Tongue (tissue), 2 donors: ENCODE data around the gene NFIB. TPM values are rescaled to one million over a fixed set of nuclear protein-coding genes. Genes with fewer than 3 reads are reported as not detected.

Experiments used
- DNase-seq: peaks from one replicate; pipeline ENCODE4 v3.0.0-alpha.2; 2015
- total RNA-seq: library from RNA; depleted of rRNA; stranded (reverse); fragments of >200 nt; gene quantifications from one replicate; pipeline ENCODE4 v1.2.3, GENCODE V29; 2014

NFIB gene
- total RNA-seq, 1 donor from 2014 or later: 161 TPM

DNA sequence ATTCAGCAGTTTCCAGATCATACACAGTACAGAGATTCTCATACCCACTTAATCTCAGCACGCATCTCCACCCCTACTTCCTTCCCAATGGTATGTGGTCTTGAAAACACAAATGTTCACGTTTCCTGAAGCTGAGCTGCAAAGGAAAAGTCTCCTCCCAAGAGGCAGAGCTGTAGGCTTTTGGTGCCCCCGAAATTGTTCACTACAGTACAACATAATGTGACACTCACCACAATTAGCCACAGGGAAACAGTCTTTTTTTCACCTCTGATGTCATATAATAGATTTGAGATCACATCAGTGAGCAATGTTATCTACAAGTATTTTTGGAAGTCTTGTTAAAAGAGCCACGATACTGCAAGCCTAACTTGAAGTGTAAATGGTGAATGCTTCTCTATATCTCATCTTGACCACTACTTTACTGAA is 40.2 kb downstream of the NFIB start:
- peak; percentile 54 for DNase-seq

DNA sequence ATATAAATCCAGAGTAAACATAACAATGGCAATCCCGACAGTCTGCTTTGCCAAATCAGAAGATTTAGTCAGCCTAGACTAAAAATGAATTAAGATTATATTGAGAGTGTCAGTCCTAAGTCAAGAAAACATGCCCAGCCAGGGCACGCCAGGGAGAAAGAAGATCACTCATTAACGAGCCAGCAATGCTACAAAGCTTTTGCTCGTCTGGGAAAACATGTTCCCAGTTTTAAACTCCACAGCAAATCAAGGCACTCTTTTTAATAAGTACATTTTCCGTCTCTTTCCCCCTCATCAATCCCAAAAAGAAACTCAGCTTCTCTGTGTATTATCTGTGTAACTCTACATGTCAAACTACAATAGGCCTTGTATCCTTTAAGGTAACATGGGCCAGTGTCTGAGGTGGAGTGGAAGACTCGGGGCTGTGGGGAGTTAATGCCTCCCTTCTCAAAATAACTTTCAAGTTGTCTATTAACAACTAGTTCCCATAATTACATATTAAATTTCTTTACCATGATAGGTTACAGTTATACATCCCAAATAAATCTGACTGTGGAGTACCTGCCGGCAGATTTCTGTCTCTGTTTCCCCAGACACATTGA is 40.9 kb downstream of the NFIB start:
- peak; percentile 44 for DNase-seq

DNA sequence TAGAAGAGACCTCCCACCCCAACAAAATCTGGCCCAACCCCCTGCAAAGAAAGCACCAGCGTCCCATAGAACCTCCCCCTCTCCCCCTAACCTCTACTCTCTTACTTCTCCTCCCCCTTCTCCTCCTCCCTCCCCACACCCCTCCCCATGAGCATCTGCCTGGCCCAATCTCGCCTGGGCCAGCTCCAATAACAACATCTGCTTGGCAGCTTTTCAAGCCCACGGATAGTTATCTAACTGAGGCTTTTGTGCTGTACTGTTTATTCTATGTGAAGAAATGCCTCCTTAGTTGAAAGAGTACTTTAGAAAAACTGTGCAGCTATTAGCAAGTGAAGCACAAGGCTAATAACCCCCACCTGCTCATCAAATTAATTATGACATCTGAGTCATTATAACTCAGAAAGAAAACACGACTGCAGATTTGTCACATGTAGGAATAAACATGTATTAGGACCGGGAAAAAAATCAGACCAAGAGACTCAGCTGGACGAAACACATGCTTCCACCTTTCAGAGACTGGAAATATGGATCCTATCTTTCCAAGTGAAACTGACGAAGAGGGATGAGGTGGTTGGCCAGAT is 42.8 kb downstream of the NFIB start:
- DNase-seq: peak; percentile 97

DNA sequence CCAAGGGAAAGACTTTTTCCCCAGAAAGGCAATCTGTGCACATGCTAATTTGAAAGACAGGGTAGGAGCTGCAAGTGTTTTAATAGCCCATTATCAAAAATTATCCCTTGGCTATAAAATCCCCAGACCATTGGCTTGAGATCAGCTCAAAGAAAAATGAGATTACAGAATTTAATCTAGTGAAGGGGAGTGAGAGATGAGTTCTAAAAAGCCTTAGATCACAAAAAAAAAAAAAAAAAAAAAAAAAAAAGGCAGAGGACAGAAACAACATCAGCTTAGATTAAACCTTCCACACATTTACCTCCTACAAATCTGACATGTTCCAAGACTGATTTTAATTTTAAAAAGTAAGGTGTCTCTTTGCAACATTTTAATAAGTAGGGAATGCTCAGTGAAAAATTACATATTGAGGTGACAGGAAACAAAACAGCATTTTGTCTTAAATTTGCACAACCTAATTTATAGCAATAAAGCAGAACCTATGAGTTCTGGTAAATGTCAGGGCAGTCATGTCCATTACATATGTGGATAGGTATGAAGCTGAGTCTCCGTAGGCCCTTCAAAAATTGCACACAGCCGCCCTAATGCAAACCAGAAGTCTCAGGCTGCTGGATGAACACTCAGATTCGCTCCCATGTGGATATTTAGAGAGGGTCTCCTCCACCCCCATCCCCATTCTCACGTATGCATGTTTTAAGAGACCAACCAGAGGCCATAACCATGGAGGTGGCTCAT is 43.4 kb downstream of the NFIB start:
- peak; percentile 92 for DNase-seq

- DNase-seq: no peak
These were observed 44.0 kb downstream of the NFIB start for GRCh38 chr9:14269916-14270315.

DNA sequence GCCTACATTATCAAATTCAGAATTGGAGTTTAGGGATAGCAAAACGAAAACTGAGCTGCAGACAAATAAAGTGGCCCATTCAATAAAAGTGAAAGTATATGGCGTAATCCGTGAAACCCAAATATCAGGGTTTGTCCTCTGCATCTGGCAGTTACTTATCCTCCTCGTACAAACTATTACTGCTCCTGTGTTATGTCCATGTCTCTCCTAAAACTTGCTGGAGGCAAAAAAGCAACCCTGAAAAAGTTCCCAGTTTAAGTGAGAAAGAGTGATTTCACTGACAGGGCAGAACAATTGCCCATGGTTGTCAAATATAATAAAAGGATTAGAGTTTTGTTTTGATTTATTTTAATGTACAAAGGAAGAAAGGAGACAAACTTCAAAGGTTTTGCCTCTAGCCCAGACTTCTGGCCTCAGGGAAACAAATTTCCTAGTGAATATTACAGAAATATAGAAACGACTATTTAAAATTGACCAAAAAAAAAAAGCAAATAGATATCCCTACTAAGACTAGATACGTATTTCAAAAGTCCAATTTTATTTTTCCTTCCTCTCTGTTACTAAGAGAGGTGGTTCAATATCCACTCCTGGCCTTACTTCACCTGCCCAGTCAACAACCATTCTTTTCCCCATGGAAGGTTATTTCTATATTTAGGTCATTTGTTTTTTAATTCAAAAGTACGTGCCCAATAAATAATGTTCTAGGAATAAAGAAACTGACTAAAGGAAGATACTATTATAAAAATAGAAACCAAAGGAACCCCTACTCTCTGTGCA is 50.0 kb downstream of the NFIB start:
- DNase-seq: no peak

DNA sequence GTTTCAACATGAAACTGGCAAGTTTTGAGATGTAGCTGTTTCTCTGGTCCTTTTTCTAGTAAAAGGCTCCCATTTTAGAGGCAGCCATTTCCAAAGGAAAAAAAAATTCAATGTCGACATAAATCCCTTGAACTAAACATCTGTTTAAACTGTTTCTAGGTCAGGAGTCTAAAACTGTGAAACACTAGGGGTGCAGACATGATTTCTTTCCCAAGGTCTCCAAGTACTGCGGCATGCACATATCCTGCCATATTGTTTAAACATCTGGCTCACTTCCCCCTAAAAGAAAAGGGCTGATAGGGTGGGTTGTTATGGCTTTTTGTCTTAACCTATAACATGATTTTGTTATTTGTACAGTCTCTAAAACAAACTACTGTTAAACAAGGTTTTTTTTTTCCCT is 51.1 kb downstream of the NFIB start:
- DNase-seq: peak; percentile 48

- no peak for DNase-seq
These were observed 52.3 kb downstream of the NFIB start for GRCh38 chr9:14261616-14262015.

DNA sequence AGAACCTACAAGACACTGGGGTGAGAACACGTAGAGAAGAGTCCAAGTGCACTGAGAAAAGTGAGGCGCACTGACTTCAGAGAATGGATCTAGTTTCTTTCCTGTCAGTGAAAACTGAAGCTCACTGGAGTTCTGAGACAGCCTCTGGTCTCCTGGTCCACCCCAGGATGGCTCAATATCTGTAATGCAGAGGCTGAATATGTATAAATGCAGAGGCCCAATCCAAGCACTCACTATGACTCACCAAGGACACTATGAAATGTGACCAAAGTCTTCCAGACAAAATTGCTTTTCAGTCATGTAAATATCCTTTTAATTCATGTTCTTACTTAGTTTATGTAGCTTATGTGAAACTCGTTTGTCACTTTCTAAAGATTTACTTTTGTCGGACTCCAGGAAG is 53.8 kb downstream of the NFIB start:
- no peak for DNase-seq

DNA sequence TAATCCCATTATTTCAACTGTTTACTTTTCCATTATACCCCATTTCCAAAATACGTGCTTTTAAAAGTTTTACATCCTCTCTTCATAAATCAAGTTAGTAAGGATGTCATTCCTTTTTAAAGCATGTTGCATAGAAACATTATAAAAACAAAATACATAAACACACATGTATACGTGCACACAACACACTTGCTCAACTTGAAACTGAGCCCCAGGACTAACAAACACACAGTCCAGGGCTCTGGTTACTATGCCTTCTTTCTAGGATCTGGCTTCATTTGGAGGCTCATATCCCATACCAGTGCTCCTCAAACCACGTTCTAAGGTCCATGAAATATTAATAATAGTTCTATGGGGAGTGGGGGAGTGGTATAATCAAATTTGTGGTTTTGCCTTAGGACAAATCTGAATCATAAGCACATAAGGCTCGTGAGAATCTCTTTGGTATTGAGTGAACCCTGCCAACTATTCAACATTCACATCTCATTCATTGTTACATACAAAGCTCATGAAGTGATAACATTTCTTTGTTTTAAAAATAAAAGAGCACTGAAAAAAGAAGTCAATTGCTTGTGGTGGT is 55.2 kb downstream of the NFIB start:
- DNase-seq: no peak

- no peak for DNase-seq
These were observed 55.8 kb downstream of the NFIB start for GRCh38 chr9:14258156-14258555.

DNA sequence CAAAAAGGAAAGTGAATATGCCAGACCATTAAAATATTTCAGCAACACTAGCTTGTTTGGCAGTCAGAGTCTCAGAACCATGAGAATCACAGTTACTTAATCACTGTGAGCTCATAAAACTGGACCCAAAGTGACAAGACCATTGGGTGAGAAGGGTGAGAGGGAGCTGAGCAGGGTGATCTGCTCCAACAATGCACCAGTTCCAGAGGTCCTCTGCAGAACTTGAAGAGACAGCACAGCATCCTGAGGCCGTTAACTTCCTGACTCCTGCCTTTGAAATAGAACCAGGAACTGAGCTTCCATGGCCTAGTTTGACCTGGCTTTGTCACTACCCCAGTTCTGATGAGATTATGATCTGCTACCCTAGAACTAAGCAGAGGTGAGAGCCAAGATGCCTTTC is 57.4 kb downstream of the NFIB start:
- no peak for DNase-seq

- peak; percentile 74 for DNase-seq
These were observed 62.5 kb downstream of the NFIB start for GRCh38 chr9:14251154-14252071.

GRCh38 chr9:14250794-14251153 is 63.2 kb downstream of the NFIB start:
- no peak for DNase-seq

DNA sequence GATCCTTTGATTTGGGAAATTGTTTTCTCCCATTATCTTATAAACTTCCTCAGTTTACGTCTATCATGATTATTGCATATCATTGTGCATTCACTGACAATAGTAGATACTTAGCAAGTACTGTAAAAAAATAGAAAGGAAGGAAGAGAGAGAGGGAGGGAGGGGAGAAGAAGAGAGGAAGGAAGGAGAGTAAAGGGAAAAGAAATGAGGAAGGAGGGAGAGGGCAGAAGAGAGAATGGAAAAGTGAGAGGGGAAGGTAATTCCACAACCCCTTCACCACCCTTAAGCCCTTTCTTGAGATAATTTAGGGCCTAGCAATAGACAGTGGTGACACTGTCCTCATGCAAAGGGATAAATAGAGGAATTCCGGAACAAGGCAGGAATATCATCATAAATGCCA is 64.4 kb downstream of the NFIB start:
- DNase-seq: no peak

DNA sequence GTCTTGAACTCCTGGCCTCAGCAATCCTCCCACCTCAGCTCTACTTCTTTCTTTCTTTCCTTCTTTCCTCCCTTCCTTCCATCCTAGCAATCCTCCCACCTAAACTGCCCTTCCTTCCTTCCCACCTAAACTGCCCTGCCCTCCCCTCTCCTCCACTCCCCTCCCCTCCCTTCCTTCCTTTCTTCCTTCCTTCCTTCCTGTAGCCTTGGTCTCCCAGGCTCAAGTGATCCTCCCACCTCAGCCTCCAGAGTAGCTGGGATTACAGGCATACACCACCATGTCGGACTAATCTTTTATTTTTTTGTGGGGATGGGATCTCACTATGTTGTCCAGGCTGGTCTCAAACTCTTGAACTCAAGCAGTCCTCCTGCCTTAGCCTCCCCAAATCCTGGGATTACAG is 65.8 kb downstream of the NFIB start:
- no peak for DNase-seq

DNA sequence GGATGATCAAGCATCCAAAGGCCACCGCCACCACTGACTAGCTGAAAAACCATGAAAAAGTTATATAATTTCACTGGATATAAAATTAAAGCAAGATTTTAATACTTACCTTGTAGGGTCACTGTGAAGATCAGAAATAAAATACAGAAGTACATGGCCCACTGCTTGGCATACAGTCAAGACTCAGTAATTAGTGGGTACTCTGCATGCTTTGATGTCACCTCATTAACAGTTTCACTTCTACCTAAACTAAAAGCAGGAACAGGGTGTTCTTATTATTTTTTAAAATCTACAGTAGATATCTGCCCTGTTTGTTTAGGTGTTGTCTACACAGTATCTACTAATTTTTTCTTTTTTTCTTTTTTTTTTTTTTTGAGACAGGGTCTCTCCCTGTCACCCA is 66.4 kb downstream of the NFIB start:
- DNase-seq: no peak

GRCh38 chr9:14246951-14247350 is 67.0 kb downstream of the NFIB start:
- no peak for DNase-seq

DNA sequence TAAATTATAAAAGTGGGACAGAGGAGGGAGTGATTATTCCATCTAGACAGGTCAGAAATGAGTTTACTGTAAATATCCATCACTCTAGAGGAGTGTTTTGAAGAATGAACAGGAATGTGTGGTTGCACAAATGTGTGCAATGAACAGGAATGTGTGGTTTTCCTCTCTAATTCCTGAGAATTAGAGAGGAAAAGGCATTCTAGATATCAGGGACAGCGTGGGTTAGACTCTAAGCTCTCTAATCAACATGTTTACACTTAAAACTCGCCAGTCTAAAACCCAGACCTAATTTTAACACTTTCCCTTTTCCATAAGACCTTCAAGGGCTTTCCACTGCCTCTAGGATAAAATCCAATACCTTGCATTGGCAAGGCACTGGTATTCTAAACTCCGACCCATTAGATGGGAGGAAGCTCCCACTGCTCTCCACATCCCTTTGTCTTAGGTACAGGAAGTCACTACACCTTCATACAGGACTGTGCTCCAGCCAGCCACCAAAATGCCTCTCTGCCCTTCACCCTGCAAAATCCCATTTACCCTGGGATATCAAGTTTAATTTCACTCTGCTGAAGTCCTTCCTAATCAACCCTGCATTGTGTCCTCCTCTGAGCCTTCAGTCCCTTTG is 67.9 kb downstream of the NFIB start:
- DNase-seq: no peak

DNA sequence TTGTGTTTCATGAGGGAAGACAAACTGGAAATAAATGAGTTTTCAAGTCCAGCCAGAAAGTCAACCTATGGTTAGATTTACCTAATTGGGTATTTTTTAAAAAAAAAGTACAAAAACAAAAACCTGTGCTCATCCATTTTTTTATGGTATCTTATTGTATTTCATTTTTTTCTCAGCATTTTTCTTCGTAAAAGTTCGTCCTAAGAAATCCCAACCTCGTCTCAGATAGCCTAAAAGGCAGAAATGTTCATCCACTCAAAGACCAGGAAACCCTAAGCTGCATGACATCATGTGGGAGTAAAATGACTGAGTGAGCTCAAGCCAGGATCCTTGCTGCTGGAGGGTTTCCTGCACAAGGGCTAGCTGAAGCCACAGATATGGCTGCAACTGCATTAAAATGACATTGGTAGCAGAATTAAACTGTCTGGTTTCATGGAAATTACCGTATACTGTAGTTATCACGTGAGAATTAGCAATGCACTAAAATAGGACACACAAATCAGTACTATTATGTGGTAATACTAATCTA is 70.4 kb downstream of the NFIB start:
- DNase-seq: peak; percentile 46
